ENCODE data around the gene ROCK1. TPM values are rescaled to one million over a fixed set of nuclear protein-coding genes. Genes with fewer than 3 reads are reported as not detected.

Gene ROCK1
- total RNA-seq, 1 experiment from 2014 or later = 36.2 TPM

- no TSS peak for BruUV-seq (replicated peaks)
- H3K36me3 ChIP-seq (ENCODE audit: control insufficient read depth, insufficient read depth, low read length) = no peaks in the 10 kb centered on the region
- H3K9me3 ChIP-seq (ENCODE audit: control insufficient read depth, insufficient read depth, low read depth, low read length) = no peaks in the 10 kb centered on the region
- H3K27me3 ChIP-seq (ENCODE audit: control insufficient read depth, insufficient read depth, low read length) = no peaks in the 10 kb centered on the region
- H3K27ac ChIP-seq (ENCODE audit: low read length) = no peak overlapping the region
- H3K4me3 ChIP-seq (ENCODE audit: low read depth in 2 of 2, low read length in 2 of 2) = no peak overlapping the region
- H3K4me1 ChIP-seq (ENCODE audit: control insufficient read depth, insufficient read depth, low read length) = no peaks in the 10 kb centered on the region; the same call in 1 of the 2 replicates
- no peak for ATAC-seq
- in situ Hi-C loops (cut with HindIII; ENCODE audit: low pct_unique_long_range_greater_than_20kb, low sequenced_read_pairs) = no loop called here
- DNase-seq (ENCODE audit: low read depth, low spot score) = no peak
- ChIA-PET CTCF (no interaction called here), POLR2A (no interaction called here)
- intact Hi-C loops (cut with micrococcal nuclease; ENCODE audit: unreplicated experiment) = no loop called here
- no peak for TF ChIP-seq TCF7L2 (IDR thresholded peaks at IDR 0.05; ENCODE audit: low read depth, low read length)
- TF ChIP-seq REST (IDR thresholded peaks at IDR 0.05; ENCODE audit: insufficient read depth in 1 of 2, low read depth in 2 of 2, low read length in 1 of 2) = no peak
- no peak for TF ChIP-seq CTCF (IDR thresholded peaks at IDR 0.05)
- TF ChIP-seq SIN3A (IDR thresholded peaks at IDR 0.05; ENCODE audit: borderline replicate concordance, insufficient read depth, low read depth, low read length) = no peak
- TF ChIP-seq POLR2AphosphoS5 (IDR thresholded peaks at IDR 0.05; ENCODE audit: low read depth, low read length) = no peak
Observed at GRCh38 chr18:21101172-21101571, 10.4 kb downstream of the ROCK1 start.

- no TSS peak for BruUV-seq (replicated peaks)
- in situ Hi-C loops (cut with HindIII; ENCODE audit: low pct_unique_long_range_greater_than_20kb, low sequenced_read_pairs) = no loop called here
- no peaks in the 10 kb centered on the region for H3K9me3 ChIP-seq (ENCODE audit: control insufficient read depth, insufficient read depth, low read depth, low read length)
- no peak overlapping the region for H3K27ac ChIP-seq (ENCODE audit: low read length)
- ChIA-PET CTCF (interaction anchor here (0.6 kb wide), 1 partner anchor 388 kb away, joined by 3 read pairs; no protein-coding TSS in a partner anchor), POLR2A (interaction anchor here (0.7 kb wide), 1 partner anchor 15 kb away, joined by 7 read pairs; no protein-coding TSS in a partner anchor)
- DNase-seq (ENCODE audit: low read depth, low spot score) (no peak), ATAC-seq (no peak)
- no peaks in the 10 kb centered on the region for H3K27me3 ChIP-seq (ENCODE audit: control insufficient read depth, insufficient read depth, low read length)
- no peak overlapping the region for H3K4me3 ChIP-seq (ENCODE audit: low read depth in 2 of 2, low read length in 2 of 2)
- H3K4me1 ChIP-seq (ENCODE audit: control insufficient read depth, insufficient read depth, low read length) = no peaks in the 10 kb centered on the region; the same call in 1 of the 2 replicates
- intact Hi-C loops (cut with micrococcal nuclease; ENCODE audit: unreplicated experiment) = no loop called here
- no peak for TF ChIP-seq CTCF (IDR thresholded peaks at IDR 0.05)
- TF ChIP-seq POLR2AphosphoS5 (IDR thresholded peaks at IDR 0.05; ENCODE audit: low read depth, low read length) = no peak
- no peak for TF ChIP-seq REST (IDR thresholded peaks at IDR 0.05; ENCODE audit: insufficient read depth in 1 of 2, low read depth in 2 of 2, low read length in 1 of 2)
- no peak for TF ChIP-seq SIN3A (IDR thresholded peaks at IDR 0.05; ENCODE audit: borderline replicate concordance, insufficient read depth, low read depth, low read length)
- TF ChIP-seq TCF7L2 (IDR thresholded peaks at IDR 0.05; ENCODE audit: low read depth, low read length) = no peak
- H3K36me3 ChIP-seq (ENCODE audit: control insufficient read depth, insufficient read depth, low read length) = no peaks in the 10 kb centered on the region
Observed at GRCh38 chr18:21100678-21101077, 10.9 kb downstream of the ROCK1 start.

Data from Panc1 (cell line).